AG08395 (cell line): ENCODE data around the gene ZNF232.
"Not testable (repeated sequence)": the region's sequence is repeated elsewhere in the genome, so short reads cannot be mapped to it uniquely, and the experiment has no call there.

ENCODE experiments used
- DNase-seq: peaks from one replicate; pipeline ENCODE4 v3.0.0; 2012; ENCODE audit warnings: mixed read lengths, low spot score

Gene ZNF232

GRCh38 chr17:5129770-5130169, 18.1 kb upstream of the ZNF232 start:
- DNase-seq = not testable (repeated sequence)

DNA sequence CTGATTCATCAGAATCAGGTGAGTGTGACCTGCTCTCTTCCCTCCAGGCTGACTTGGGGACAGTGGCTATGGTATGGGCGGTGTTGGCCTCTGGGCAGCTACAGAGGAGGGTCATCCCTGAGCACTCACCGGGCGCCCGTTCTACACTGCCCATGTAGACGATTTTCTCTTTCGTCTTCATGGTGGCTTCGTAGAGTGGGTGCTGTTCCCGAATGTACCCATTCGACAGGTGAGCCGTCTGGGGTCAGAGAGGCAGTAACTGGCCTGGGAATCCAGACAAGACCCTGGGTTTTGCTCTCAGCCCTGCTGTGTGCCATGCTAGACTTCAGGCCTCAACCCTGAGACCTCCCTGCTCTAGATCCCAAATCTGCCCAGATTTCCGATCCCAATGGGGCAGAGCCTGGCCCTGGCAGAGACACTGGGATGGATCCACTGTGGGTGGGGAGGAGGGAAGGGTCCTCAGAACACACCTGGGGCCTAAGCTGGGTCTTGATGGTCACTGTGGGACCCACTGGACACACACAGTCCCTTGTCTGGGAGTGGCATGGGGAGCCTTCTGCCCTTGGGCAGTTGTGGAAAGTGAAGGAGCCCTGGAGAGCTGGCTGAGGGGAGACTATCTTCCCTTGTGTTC, 17.3 kb upstream of the ZNF232 start:
- no peak for DNase-seq

DNA sequence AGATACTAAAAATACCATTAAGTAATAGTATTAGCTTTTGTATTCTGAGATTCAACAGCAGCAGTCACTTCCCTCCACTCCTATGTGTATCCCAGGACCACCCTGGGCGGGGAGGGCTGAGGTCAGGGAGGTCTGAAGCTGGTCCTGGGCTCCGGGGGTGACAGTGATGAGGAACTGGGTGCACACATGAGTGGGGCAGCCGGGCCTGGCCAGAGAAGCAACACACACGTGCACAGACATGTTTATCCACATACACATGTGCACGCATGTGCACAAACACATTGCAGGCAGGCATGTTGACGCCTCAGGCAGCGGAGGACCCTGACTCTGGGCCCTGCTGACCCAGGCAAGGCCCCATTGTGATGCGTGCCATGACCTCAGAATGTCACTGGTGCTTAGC, 16.7 kb upstream of the ZNF232 start:
- not testable (repeated sequence) for DNase-seq

- no peak for DNase-seq
These were observed 16.2 kb upstream of the ZNF232 start for GRCh38 chr17:5127910-5128309.

DNA sequence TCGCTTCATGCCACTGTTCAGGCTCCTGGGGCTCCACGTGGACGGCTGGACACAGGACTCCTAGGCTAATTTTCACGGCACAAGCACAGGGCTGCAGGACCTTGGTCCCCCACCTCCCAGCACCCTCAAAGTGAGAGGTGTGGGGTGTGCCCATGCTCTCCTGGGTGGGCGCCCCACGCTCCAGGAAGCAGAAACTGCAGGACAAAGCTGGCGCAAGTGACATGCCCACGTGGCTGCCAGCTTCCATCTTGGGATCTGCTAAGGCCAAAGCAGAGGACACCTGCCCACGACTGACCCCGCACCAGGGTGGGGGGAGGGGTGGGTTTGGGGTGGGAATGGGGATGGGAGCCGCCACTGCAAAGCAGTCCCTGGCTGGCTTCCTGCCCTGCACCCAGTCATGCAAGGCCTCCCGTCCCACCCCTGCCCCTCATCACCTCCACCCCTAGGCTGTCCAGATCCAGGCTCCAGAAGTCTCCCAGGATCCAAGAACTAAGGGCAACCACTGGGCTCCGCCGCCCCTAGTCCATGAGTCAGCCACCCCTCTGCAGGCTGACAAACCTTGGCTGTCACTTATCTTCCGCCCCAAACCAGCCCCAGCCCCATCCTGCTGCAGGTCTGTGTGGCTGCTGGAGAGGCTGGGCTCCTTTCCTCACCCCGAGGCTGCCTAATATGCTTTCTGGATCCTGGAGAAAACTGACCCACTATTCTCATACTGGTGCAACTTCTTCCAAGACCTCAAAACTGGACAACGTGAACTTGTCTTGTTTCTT, 15.2 kb upstream of the ZNF232 start:
- no peak for DNase-seq

GRCh38 chr17:5124896-5125295, 13.2 kb upstream of the ZNF232 start:
- DNase-seq = not testable (repeated sequence)

DNA sequence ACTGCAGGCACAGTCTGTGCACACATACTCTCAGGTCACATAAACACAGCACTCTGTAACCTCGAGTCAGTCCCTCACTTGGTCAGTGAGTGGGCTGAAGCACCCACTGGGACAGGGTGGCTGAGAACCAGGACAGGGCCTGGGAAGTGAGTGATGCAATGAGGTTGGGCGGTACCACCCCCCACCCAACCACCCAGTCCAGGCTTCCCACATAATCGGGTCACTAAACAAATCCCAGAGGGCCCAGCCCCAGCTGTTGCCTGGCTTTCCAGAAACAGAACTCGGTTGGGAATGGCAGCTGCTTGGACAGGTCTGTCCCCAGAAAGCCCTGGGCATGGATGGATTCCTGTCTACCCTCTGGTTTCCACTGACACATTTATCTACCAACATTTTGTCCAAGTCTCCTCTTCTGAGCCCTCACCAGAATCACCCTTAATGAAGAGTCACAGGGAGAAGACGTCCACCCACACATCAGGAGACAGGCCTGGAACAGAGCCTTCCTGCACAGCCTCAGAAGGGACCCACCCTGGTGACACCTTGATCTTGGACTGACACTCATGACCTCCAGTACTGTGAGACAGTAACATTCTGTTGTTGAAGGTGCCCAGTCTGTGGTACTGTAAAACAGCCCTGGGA, 12.6 kb upstream of the ZNF232 start:
- not testable (repeated sequence) for DNase-seq

DNA sequence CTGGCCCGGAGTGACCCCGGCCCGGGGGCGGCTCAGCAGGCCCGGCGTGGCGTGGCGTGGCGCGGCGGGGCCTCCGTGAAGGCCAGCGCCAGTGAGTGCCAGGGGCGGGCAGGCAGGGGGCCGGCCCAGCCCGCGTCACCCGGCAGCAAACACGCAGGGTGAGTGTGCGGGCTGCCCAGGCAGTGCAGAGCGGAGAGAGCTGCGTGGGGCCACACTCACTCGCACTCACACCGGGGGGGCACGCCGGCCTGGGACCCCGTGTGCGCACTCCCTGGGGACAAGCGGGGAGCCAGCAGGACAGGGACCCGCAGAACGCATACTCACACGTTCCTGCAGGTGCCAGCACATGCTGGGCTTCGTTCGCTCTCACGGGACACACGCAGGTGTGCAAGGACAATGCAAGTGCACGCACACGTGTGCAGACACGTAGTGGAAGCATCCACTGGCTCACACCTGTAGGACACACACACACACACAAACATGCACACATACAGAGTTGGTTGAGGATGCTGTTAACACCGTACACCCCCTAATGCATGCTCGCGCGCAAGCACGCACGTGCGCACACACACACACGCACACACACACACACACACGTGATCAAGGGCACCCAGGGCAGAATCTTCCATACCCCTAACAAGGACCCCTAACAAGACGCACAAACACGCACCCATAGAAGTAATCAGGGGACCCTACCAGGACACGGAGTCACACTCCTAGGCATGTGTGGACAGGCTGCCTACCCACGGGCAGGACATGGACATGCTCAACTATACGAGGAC, 11.9 kb upstream of the ZNF232 start:
- no peak for DNase-seq

DNA sequence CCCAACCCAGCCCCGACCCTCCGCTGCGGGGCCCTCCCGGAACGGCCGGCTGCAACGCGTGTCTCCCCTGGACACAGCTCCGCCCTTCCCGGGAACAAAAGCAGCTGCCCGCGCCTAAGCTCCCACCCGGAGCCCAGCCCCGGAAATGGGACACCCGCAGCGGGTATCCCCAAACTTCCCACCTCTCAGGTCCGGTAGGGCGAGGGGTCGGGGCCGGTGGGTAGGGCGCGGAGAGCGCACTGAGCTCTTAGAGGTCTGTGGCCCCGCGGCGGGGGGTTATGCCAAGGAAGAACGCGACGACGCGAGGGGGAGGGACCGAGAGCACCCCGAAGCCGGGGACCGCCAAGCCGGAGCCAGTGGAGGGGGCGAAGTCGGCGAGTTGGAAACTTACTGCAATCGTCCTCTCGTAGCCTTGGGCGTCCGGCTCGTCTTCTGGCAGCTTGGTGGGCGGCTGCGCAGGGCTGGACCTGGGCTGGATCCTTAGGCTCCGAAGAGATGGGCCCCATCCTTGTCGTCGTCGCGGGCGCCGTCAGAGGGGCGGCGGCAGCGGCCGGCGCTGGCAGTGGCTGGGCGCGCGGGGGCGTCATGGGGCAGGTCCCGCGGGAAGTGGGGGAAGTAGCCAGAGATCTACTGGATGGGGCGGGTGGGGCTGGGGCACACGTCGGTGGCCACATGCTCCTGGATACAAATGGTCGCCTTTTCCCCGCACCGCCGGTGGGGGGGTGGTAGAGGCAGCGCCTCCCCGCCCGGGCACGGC, 11.1 kb upstream of the ZNF232 start:
- peak; percentile 24 for DNase-seq

DNA sequence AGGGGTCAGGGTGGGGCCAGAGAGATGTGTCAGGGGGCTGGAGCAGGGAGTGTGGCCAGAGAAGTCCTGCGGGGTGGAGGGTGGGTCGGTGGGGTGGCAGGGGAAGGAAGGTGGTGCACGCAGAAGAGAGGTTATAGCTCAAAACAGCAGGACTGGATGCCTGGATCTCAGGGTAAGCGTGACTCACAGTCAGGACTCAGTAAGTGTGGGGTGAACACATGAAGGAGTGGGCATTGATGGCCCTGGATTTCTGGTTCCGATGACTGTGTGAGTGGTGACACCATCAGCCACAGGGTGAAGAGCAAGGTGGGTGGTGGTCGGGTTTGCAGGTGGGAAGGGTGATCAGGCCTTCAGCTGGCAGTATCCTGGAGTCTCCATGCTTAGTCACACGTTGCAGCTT, 10.4 kb upstream of the ZNF232 start:
- not testable (repeated sequence) for DNase-seq

GRCh38 chr17:5121186-5121841, 9.6 kb upstream of the ZNF232 start:
- DNase-seq = no peak

DNA sequence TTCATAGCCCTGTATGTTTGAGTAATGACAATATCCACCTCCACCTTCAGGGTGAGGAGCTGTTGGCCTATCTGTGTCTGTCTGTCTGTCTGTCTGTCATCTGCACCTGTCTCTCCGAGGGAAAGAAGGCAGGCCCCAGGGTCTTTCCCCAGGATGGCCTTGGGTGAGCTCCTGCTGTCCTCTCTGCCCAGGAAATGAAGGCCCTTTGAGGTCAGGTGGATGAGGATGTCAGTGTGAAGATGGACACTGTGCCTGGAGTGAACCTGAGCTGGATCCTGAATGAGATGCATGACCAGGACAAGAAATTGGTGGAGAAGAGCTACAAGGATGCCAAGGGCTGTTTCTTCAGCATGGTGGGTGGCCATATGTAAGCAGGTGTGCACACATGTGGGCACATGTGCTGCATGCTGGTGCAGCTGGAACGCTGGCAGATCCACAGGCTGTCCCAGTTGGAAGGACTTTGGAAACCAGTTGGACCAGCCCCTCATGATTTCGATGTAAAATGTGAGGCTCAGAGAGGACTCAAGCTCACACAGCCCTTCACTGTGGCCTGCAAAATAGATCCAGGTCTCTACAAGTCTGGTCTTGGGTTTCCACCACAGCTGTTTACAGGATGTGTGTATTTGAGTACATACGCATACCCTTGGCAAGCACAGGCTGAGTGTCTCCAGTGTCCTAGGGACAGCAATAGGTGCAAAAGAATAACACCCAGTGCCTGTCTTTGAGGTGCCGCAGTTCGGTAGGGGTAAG, 8.9 kb upstream of the ZNF232 start:
- not testable (repeated sequence) for DNase-seq

- no peak for DNase-seq
These were observed 8.4 kb upstream of the ZNF232 start for GRCh38 chr17:5120036-5120435.

DNA sequence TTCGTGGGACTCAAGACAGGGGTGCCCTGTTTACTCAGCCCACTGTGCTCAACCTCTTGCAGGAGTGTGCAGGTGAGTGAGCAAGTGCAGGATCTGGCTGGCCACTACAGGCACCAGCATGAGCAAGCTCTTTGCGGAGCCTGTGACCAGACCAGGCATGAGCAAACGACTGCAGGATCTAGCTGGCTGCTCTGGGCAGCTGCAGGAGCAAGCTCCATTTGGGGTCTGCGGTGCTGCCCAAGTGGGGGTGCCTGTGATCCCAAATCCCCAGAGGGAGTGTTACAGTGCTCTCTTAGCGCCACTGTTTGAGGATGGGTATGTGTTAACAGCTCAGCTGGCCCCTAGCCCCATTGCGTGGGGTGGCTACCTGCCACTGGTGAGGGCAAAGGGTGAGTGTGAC, 6.5 kb upstream of the ZNF232 start:
- DNase-seq = no peak

GRCh38 chr17:5115673-5116651, 4.3 kb upstream of the ZNF232 start, which contains the start of gene USP6:
TSS of gene USP6 (plus strand) at chr17:5116032. CDS start at chr17:5130368, 14,336 bp downstream.
- no peak for DNase-seq

DNA sequence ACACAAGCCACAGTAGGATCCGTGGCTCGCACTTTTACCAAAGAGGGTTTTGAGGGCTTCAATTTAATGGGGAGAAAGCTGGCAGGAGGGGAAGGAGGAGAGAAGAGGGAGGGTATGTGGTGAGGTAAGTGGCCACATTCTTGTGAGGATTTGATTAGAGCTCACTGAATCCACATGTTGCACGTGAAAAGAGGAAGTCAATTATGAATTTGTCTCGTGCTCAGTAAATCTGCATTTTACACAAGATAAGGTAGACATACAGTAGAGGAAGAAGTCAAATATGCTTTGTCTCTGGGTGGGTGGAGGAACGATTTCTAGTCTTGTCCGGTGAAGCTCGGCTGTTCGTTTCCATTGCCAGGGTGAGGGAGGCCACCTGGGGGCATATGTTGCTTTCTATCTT, 862 bp downstream of the ZNF232 start:
- no peak for DNase-seq

- no peak for DNase-seq
These were observed 10.8 kb downstream of the ZNF232 start for GRCh38 chr17:5100832-5101231.

GRCh38 chr17:5099271-5099670, 12.4 kb downstream of the ZNF232 start:
- DNase-seq = no peak
